ENCODE measurements around the gene MYL10. TPM values are rescaled to one million over a fixed set of nuclear protein-coding genes. Genes with fewer than 3 reads are reported as not detected.

The MYL10 gene
- total RNA-seq, 1 donor from 2014 or later: not detected

DNA sequence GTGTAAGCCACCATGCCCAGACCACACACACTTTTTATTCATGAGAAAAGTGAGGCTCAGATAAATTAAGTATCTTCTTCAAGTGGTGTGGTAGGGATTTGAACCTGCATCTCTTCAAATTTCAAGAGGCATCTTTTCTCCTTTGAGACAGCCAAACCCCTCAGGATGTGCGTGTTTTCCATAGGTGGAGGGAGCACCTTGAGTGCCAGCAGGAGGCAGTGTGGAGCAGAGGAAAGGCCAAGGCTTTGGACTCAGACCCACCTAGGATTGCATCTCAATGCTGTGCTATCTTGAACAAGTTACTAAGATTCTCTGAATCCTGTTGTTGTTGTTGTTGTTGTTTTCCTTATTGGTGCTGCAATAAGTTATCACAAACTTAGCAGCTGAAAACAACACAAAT, 40.2 kb upstream of the MYL10 start:
- Mint-ChIP-seq H3K9me3 (ENCODE audit: unreplicated experiment) (no peaks in the 10 kb centered on the region), H3K36me3 (ENCODE audit: unreplicated experiment) (no peaks in the 10 kb centered on the region), H3K27me3 (ENCODE audit: unreplicated experiment) (peaks cover 5% of the 10 kb centered on the region), H3K27ac (ENCODE audit: unreplicated experiment) (no peak overlapping the region), H3K4me1 (ENCODE audit: unreplicated experiment) (peaks cover 21% of the 10 kb centered on the region), H3K4me3 (ENCODE audit: unreplicated experiment) (no peak overlapping the region)
- TF ChIP-seq, protein P1, sequence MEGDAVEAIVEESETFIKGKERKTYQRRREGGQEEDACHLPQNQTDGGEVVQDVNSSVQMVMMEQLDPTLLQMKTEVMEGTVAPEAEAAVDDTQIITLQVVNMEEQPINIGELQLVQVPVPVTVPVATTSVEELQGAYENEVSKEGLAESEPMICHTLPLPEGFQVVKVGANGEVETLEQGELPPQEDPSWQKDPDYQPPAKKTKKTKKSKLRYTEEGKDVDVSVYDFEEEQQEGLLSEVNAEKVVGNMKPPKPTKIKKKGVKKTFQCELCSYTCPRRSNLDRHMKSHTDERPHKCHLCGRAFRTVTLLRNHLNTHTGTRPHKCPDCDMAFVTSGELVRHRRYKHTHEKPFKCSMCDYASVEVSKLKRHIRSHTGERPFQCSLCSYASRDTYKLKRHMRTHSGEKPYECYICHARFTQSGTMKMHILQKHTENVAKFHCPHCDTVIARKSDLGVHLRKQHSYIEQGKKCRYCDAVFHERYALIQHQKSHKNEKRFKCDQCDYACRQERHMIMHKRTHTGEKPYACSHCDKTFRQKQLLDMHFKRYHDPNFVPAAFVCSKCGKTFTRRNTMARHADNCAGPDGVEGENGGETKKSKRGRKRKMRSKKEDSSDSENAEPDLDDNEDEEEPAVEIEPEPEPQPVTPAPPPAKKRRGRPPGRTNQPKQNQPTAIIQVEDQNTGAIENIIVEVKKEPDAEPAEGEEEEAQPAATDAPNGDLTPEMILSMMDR (IDR thresholded peaks at IDR 0.05): peak; percentile 18
- no peak for DNase-seq (ENCODE audit: extremely low spot score, unreplicated experiment)

DNA sequence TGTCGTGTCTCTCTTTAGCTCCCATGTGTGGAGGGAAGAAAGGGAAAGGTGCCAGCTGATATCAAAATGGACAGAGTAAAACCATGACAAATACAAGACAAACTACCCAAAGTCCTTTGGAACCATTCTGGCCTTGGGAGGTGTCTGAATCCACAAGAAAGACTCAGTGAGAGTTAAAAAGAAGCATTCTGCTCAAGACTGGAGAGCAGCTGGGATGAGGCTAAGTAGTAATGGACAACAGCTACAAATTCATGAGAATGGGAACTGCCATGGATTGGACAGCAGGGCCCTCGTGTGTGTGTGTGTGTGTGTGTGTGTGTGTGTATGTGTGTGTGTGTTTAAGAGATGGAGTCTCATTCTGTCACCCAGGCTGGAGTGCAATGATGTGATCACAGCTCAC, 39.6 kb upstream of the MYL10 start:
- Mint-ChIP-seq H3K9me3 (ENCODE audit: unreplicated experiment) (no peaks in the 10 kb centered on the region), H3K4me3 (ENCODE audit: unreplicated experiment) (no peak overlapping the region), H3K4me1 (ENCODE audit: unreplicated experiment) (peaks cover 21% of the 10 kb centered on the region), H3K27ac (ENCODE audit: unreplicated experiment) (no peak overlapping the region), H3K36me3 (ENCODE audit: unreplicated experiment) (no peaks in the 10 kb centered on the region), H3K27me3 (ENCODE audit: unreplicated experiment) (peaks cover 5% of the 10 kb centered on the region)
- DNase-seq (ENCODE audit: extremely low spot score, unreplicated experiment): no peak
- TF ChIP-seq, protein P1 (IDR thresholded peaks at IDR 0.05): no peak

DNA sequence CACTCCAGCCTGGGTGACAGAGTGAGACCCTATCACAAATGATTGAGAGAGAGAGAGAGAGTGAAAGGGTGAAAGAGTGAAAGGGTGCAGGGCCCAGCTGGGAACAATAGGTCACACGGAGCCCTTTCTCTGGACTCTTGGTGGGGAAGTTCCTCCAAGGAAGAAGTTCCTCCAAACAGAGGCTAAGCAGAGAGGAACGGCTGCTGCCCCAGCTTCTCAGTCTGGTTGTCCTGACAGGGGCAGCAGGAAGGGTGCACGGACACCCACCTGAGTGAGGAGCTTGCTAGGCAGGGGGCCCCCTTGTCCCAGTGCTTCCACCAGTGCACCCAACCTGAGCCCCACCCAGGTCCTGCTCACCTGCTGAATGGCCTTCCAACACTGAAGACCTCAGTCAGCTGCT, 38.8 kb upstream of the MYL10 start:
- no peaks in the 10 kb centered on the region for H3K9me3 Mint-ChIP-seq (ENCODE audit: unreplicated experiment)
- TF ChIP-seq, protein P1 (IDR thresholded peaks at IDR 0.05): no peak
- H3K27ac Mint-ChIP-seq (ENCODE audit: unreplicated experiment): no peak overlapping the region
- DNase-seq (ENCODE audit: extremely low spot score, unreplicated experiment): no peak
- no peaks in the 10 kb centered on the region for H3K36me3 Mint-ChIP-seq (ENCODE audit: unreplicated experiment)
- peaks cover 9% of the 10 kb centered on the region for H3K27me3 Mint-ChIP-seq (ENCODE audit: unreplicated experiment)
- peaks cover 21% of the 10 kb centered on the region for H3K4me1 Mint-ChIP-seq (ENCODE audit: unreplicated experiment)
- H3K4me3 Mint-ChIP-seq (ENCODE audit: unreplicated experiment): no peak overlapping the region

DNA sequence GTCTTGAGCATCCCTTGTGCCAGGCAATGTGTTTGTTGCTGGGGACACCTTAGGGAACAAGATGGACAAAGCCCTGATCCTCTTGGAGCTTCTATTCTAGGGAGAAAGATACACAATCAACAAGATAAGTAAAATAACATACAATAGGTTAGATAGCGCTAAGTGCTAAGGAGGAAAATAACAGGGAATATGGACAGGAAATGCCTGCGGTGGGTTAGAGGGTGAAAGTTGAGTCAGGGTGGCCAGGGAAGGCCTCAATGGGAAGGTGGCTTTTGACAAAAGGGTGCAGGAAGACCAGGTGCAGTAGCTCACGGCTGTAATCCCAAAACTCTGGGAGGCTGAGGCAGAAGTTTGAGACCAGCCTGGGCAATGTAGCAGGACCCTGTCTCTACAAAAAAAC, 38.3 kb upstream of the MYL10 start:
- H3K9me3 Mint-ChIP-seq (ENCODE audit: unreplicated experiment): no peaks in the 10 kb centered on the region
- no peak overlapping the region for H3K4me3 Mint-ChIP-seq (ENCODE audit: unreplicated experiment)
- no peaks in the 10 kb centered on the region for H3K36me3 Mint-ChIP-seq (ENCODE audit: unreplicated experiment)
- H3K4me1 Mint-ChIP-seq (ENCODE audit: unreplicated experiment): peaks cover 20% of the 10 kb centered on the region
- peaks cover 11% of the 10 kb centered on the region for H3K27me3 Mint-ChIP-seq (ENCODE audit: unreplicated experiment)
- TF ChIP-seq, protein P1 (IDR thresholded peaks at IDR 0.05): no peak
- no peak overlapping the region for H3K27ac Mint-ChIP-seq (ENCODE audit: unreplicated experiment)
- DNase-seq (ENCODE audit: extremely low spot score, unreplicated experiment): no peak

DNA sequence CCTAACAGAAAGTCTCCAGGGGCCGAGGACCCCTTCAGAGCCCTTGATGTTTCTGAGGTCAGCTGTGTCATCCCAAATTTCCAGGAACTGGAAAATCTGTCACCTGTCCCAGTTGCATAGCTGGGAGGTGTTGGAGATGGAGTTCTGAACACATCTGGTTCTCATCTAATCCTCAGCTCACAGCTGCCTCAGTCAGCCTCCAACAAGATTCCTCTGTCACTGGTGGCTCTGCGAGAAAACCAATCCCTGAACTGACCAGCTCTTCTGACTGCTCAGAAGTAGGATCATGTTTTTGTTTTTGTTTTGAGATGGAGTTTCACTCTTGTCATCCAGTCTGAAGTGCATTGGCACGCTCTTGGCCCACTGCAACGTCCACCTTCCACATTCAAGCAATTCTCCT, 37.6 kb upstream of the MYL10 start:
- Mint-ChIP-seq H3K9me3 (ENCODE audit: unreplicated experiment) (no peaks in the 10 kb centered on the region), H3K4me3 (ENCODE audit: unreplicated experiment) (no peak overlapping the region), H3K27me3 (ENCODE audit: unreplicated experiment) (peaks cover 17% of the 10 kb centered on the region), H3K4me1 (ENCODE audit: unreplicated experiment) (peaks cover 14% of the 10 kb centered on the region), H3K27ac (ENCODE audit: unreplicated experiment) (no peak overlapping the region), H3K36me3 (ENCODE audit: unreplicated experiment) (no peaks in the 10 kb centered on the region)
- TF ChIP-seq, protein P1 (IDR thresholded peaks at IDR 0.05): no peak
- no peak for DNase-seq (ENCODE audit: extremely low spot score, unreplicated experiment)
